ENCODE measurements around the gene TENT4A.

TENT4A gene

GRCh38 chr5:6788956-6789649 lies 75.9 kb downstream of the TENT4A start:
- no peak for DNase-seq
- no peaks in the 10 kb centered on the region for H3K9me3 Mint-ChIP-seq
- H3K36me3 Mint-ChIP-seq (ENCODE audit: insufficient read depth) = no peaks in the 10 kb centered on the region
- no peak overlapping the region for H3K4me3 Mint-ChIP-seq
- ATAC-seq (replicated peaks) = no peak
- H3K27ac Mint-ChIP-seq = no peak overlapping the region
- H3K4me1 Mint-ChIP-seq (ENCODE audit: low read depth in 2 of 2) = peaks cover 3 to 9% of the 10 kb centered on the region in 2 donors
- H3K27me3 Mint-ChIP-seq = peaks cover 45 to 53% of the 10 kb centered on the region in 2 donors

- H3K27me3 Mint-ChIP-seq = peaks cover 38 to 44% of the 10 kb centered on the region in 2 donors
- H3K27ac Mint-ChIP-seq = no peak overlapping the region
- H3K9me3 Mint-ChIP-seq = no peaks in the 10 kb centered on the region
- no peaks in the 10 kb centered on the region for H3K36me3 Mint-ChIP-seq (ENCODE audit: insufficient read depth)
- DNase-seq = no peak
- H3K4me1 Mint-ChIP-seq (ENCODE audit: low read depth in 2 of 2) = peaks cover 3 to 8% of the 10 kb centered on the region in 2 donors
- H3K4me3 Mint-ChIP-seq = no peak overlapping the region
- no peak for ATAC-seq (replicated peaks)
These were observed 77.2 kb downstream of the TENT4A start for GRCh38 chr5:6790346-6790865.

GRCh38 chr5:6791031-6791430 lies 77.8 kb downstream of the TENT4A start:
- Mint-ChIP-seq H3K4me1 (ENCODE audit: low read depth in 2 of 2) (peaks cover 3% of the 10 kb centered on the region in 2 donors), H3K27ac (no peak overlapping the region), H3K4me3 (no peak overlapping the region), H3K36me3 (ENCODE audit: insufficient read depth) (no peaks in the 10 kb centered on the region), H3K27me3 (peaks cover 35 to 41% of the 10 kb centered on the region in 2 donors), H3K9me3 (no peaks in the 10 kb centered on the region)
- DNase-seq (no peak), ATAC-seq (replicated peaks) (no peak)

GRCh38 chr5:6792376-6792775 lies 79.1 kb downstream of the TENT4A start:
- no peak overlapping the region for H3K27ac Mint-ChIP-seq
- no peaks in the 10 kb centered on the region for H3K9me3 Mint-ChIP-seq
- H3K27me3 Mint-ChIP-seq = peaks cover 44 to 49% of the 10 kb centered on the region in 2 donors
- H3K4me3 Mint-ChIP-seq = no peak overlapping the region
- DNase-seq (no peak), ATAC-seq (replicated peaks) (no peak)
- no peaks in the 10 kb centered on the region for H3K36me3 Mint-ChIP-seq (ENCODE audit: insufficient read depth)
- H3K4me1 Mint-ChIP-seq (ENCODE audit: low read depth in 2 of 2) = peaks cover 3% of the 10 kb centered on the region in 2 donors

GRCh38 chr5:6792911-6793471 lies 79.8 kb downstream of the TENT4A start:
- Mint-ChIP-seq H3K27ac (no peak overlapping the region), H3K4me3 (no peak overlapping the region), H3K9me3 (no peaks in the 10 kb centered on the region), H3K27me3 (peaks cover 48 to 55% of the 10 kb centered on the region in 2 donors), H3K36me3 (ENCODE audit: insufficient read depth) (no peaks in the 10 kb centered on the region), H3K4me1 (ENCODE audit: low read depth in 2 of 2) (peaks cover 3% of the 10 kb centered on the region in 2 donors)
- no peak for DNase-seq
- no peak for ATAC-seq (replicated peaks)

- ATAC-seq (replicated peaks) (no peak), DNase-seq (no peak)
- Mint-ChIP-seq H3K36me3 (ENCODE audit: insufficient read depth) (no peaks in the 10 kb centered on the region), H3K4me3 (no peak overlapping the region), H3K27ac (no peak overlapping the region), H3K9me3 (no peaks in the 10 kb centered on the region), H3K27me3 (peaks cover 57 to 61% of the 10 kb centered on the region in 2 donors), H3K4me1 (ENCODE audit: low read depth in 2 of 2) (no peaks in the 10 kb centered on the region)
These were observed 88.0 kb downstream of the TENT4A start for GRCh38 chr5:6801236-6801635.

GRCh38 chr5:6803981-6804550 lies 90.8 kb downstream of the TENT4A start:
- Mint-ChIP-seq H3K36me3 (ENCODE audit: insufficient read depth) (no peaks in the 10 kb centered on the region), H3K4me3 (no peak overlapping the region), H3K27ac (no peak overlapping the region), H3K4me1 (ENCODE audit: low read depth in 2 of 2) (no peaks in the 10 kb centered on the region), H3K27me3 (peaks cover 44 to 60% of the 10 kb centered on the region in 2 donors), H3K9me3 (peaks cover 5 to 6% of the 10 kb centered on the region in 2 donors)
- DNase-seq (no peak), ATAC-seq (replicated peaks) (no peak)

- ATAC-seq (replicated peaks) (no peak), DNase-seq (no peak)
- no peaks in the 10 kb centered on the region for H3K4me1 Mint-ChIP-seq (ENCODE audit: low read depth in 2 of 2)
- peaks cover 5 to 6% of the 10 kb centered on the region in 2 donors for H3K9me3 Mint-ChIP-seq
- no peaks in the 10 kb centered on the region for H3K36me3 Mint-ChIP-seq (ENCODE audit: insufficient read depth)
- H3K4me3 Mint-ChIP-seq = no peak overlapping the region
- H3K27ac Mint-ChIP-seq = no peak overlapping the region
- H3K27me3 Mint-ChIP-seq = peaks cover 44 to 62% of the 10 kb centered on the region in 2 donors
These were observed 91.7 kb downstream of the TENT4A start for GRCh38 chr5:6804766-6805501.

- Mint-ChIP-seq H3K4me3 (no peak overlapping the region), H3K36me3 (ENCODE audit: insufficient read depth) (no peaks in the 10 kb centered on the region), H3K9me3 (peaks cover 5 to 6% of the 10 kb centered on the region in 2 donors), H3K27ac (no peak overlapping the region), H3K4me1 (ENCODE audit: low read depth in 2 of 2) (no peaks in the 10 kb centered on the region), H3K27me3 (peaks cover 49 to 64% of the 10 kb centered on the region in 2 donors)
- ATAC-seq (replicated peaks) (no peak), DNase-seq (no peak)
These were observed 92.6 kb downstream of the TENT4A start for GRCh38 chr5:6805841-6806240.

Data from effector memory CD8-positive, alpha-beta T cell (primary cell).